GM18511 (cell line): ENCODE measurements around the gene CERS2.
A peak's percentile ranks its signal among the peaks of the same experiment; 100 is the strongest.
"Not testable (repeated sequence)": the region's sequence is repeated elsewhere in the genome, so short reads cannot be mapped to it uniquely, and the experiment has no call there.

Experiments used
- ATAC-seq: cut with Tn5 transposase; IDR thresholded peaks from one replicate; pipeline ENCODE4 v1.9.1; 2021; ENCODE audit warnings: mild to moderate bottlenecking, moderate library complexity; ENCODE audit not compliant: unreplicated experiment

CERS2 gene

GRCh38 chr1:150970808-150971582 is 3.6 kb downstream of the CERS2 start:
- no peak for ATAC-seq

- ATAC-seq, result no peak
These were observed 5.0 kb downstream of the CERS2 start for GRCh38 chr1:150969626-150970025.

- ATAC-seq, result no peak
These were observed 6.1 kb downstream of the CERS2 start for GRCh38 chr1:150968491-150968890.

GRCh38 chr1:150967936-150968335 is 6.7 kb downstream of the CERS2 start:
- ATAC-seq, result no peak

GRCh38 chr1:150966011-150966410 is 8.6 kb downstream of the CERS2 start:
- ATAC-seq, result no peak

- no peak for ATAC-seq
These were observed 9.0 kb downstream of the CERS2 start for GRCh38 chr1:150965605-150966004.

GRCh38 chr1:150964164-150964489 is 10.5 kb downstream of the CERS2 start:
- ATAC-seq, result no peak

- ATAC-seq, result no peak
These were observed 11.1 kb downstream of the CERS2 start for GRCh38 chr1:150963321-150964163.

GRCh38 chr1:150961756-150962155 is 12.9 kb downstream of the CERS2 start:
- no peak for ATAC-seq

- ATAC-seq, result no peak
These were observed 14.0 kb downstream of the CERS2 start for GRCh38 chr1:150960646-150961045.

GRCh38 chr1:150957666-150958065 is 17.0 kb downstream of the CERS2 start:
- ATAC-seq, result no peak

GRCh38 chr1:150955280-150955679 is 19.4 kb downstream of the CERS2 start:
- no peak for ATAC-seq

GRCh38 chr1:150954708-150955107 is 19.9 kb downstream of the CERS2 start:
- ATAC-seq, result no peak

- no peak for ATAC-seq
These were observed 29.8 kb downstream of the CERS2 start for GRCh38 chr1:150944856-150945255.

- no peak for ATAC-seq
These were observed 42.9 kb downstream of the CERS2 start for GRCh38 chr1:150931773-150932172.

- not testable (repeated sequence) for ATAC-seq
These were observed 45.9 kb downstream of the CERS2 start for GRCh38 chr1:150928775-150929174.

GRCh38 chr1:150928286-150928685 is 46.3 kb downstream of the CERS2 start:
- no peak for ATAC-seq

- no peak for ATAC-seq
These were observed 47.0 kb downstream of the CERS2 start for GRCh38 chr1:150927624-150928023.

- peak; percentile 88 for ATAC-seq
These were observed 48.4 kb downstream of the CERS2 start, which contains the start of gene SETDB1 for GRCh38 chr1:150926097-150926741. Gene SETDB1 (plus strand): TSS chr1:150926363. CDS start chr1:150927715, 1,352 bp downstream.

- no peak for ATAC-seq
These were observed 49.6 kb downstream of the CERS2 start for GRCh38 chr1:150925080-150925479.

GRCh38 chr1:150922519-150922975 is 52.1 kb downstream of the CERS2 start:
- ATAC-seq, result peak; percentile 59
